Measurements from ENCODE around the gene CUL4A.

DNA sequence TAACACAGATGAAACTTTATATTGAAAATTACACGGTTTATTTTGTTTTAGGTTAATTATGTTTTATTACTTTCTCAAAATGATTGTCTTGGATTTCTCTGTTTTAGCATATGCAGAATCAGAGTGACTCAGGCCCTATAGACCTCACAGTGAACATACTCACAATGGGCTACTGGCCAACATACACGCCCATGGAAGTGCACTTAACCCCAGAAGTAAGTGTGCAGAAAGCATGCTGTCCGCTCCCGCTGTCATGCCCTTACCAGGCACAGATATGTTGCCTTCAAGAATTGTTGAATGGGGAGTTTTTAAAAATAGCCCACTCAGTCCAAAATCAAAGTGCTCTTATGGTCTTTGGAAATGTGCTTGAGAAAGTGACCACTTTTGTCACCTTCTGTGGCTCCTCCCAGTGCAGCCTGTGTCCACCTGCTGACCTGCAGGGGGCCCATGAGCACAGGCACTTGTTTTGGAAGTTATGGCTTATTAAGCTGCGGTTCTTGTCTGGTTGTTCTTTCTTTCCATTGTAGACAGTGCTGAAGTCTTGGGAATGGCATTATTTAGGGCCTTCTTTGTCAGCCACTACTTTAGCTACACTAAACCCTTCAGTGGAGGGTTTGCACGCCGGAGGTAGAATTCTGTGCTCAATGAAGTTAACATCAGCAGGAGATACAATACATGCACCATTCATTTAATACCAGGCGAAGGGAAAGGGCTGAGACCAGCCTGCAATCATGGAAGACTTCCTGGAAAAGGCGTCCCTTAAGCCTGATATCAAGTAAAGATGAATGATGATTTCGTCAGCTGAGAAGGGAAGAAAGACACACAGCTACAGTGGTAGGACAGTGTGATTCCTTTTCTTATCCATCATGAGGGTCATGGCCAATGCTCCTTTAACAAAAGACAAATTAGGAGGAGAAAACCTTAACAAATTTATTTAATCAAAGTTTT lies 36.7 kb downstream of the CUL4A start:
- TF ChIP-seq POLR2A (IDR thresholded peaks at IDR 0.05; ENCODE audit: low read length): no peak
- TF ChIP-seq GATA1 (IDR thresholded peaks at IDR 0.05; ENCODE audit: low read depth, low read length): no peak

All from erythroblast (primary cell).